H9 (cell line): Measurements from ENCODE around the gene RHBDL2. TPM values are rescaled to one million over a fixed set of nuclear protein-coding genes. Genes with fewer than 3 reads are reported as not detected.
"Not testable (repeated sequence)": the region's sequence is repeated elsewhere in the genome, so short reads cannot be mapped to it uniquely, and the experiment has no call there.

Source experiments
- DNase-seq: peaks from one replicate; pipeline ENCODE4 v3.0.0-alpha.2; 2017
- H2AFZ ChIP-seq: one replicate; pipeline ENCODE4 v1.6.1; 2013; ENCODE audit warnings: mild to moderate bottlenecking, low read length, control low read depth, moderate library complexity
- H2AK5ac ChIP-seq: 2 replicates; pipeline ENCODE4 v1.6.1; 2013; ENCODE audit warnings: low read length, control low read depth, mixed read lengths; ENCODE audit not compliant: insufficient read length
- H2BK120ac ChIP-seq: one replicate; pipeline ENCODE4 v1.6.1; 2013; ENCODE audit warnings: low read depth, mild to moderate bottlenecking, low read length, control low read depth, inconsistent platforms; ENCODE audit not compliant: poor library complexity, severe bottlenecking
- H2BK12ac ChIP-seq: 2 replicates; pipeline ENCODE4 v1.6.1; 2013; ENCODE audit warnings: low read length, control low read depth, mixed read lengths, low read depth; ENCODE audit not compliant: insufficient read length
- H2BK15ac ChIP-seq: 2 replicates; pipeline ENCODE4 v1.6.1; 2013; ENCODE audit warnings: low read depth, low read length, control low read depth
- H2BK20ac ChIP-seq: one replicate; pipeline ENCODE4 v1.6.1; 2013; ENCODE audit warnings: low read depth, mild to moderate bottlenecking, low read length, control low read depth, inconsistent platforms; ENCODE audit not compliant: poor library complexity, severe bottlenecking
- H2BK5ac ChIP-seq: 2 replicates; pipeline ENCODE4 v1.6.1; 2013; ENCODE audit warnings: low read length, control low read depth, mixed read lengths; ENCODE audit not compliant: insufficient read length
- H3K14ac ChIP-seq: 2 replicates; pipeline ENCODE4 v1.6.1; 2013; ENCODE audit warnings: low read length, control low read depth; ENCODE audit not compliant: insufficient read depth
- H3K18ac ChIP-seq: 2 replicates; pipeline ENCODE4 v1.6.1; 2013; ENCODE audit warnings: low read depth, mild to moderate bottlenecking, mixed read lengths, low read length, control low read depth; ENCODE audit not compliant: insufficient read length
- H3K23ac ChIP-seq: 2 replicates; pipeline ENCODE4 v1.6.1; 2013; ENCODE audit warnings: low read length, control low read depth, mixed read lengths, low read depth; ENCODE audit not compliant: insufficient read length
- H3K23me2 ChIP-seq: 2 replicates; pipeline ENCODE4 v1.6.1; 2013; ENCODE audit warnings: low read depth, mild to moderate bottlenecking, mixed read lengths, low read length, control low read depth; ENCODE audit not compliant: insufficient read length, poor library complexity, severe bottlenecking
- H3K27ac ChIP-seq: 2 replicates; pipeline ENCODE4 v1.5.1; 2013; ENCODE audit warnings: low read length, control low read depth, mixed read lengths, low read depth; ENCODE audit not compliant: insufficient read length
- H3K27me3 ChIP-seq: 2 replicates; pipeline ENCODE4 v1.6.1; 2013; ENCODE audit warnings: low read length, control low read depth, inconsistent platforms; ENCODE audit not compliant: insufficient read depth
- H3K4ac ChIP-seq: 2 replicates; pipeline ENCODE4 v1.6.1; 2013; ENCODE audit warnings: low read depth, mild to moderate bottlenecking, control low read depth, inconsistent platforms, low read length, moderate library complexity
- H3K4me1 ChIP-seq: 2 replicates; pipeline ENCODE4 v1.6.1; 2013; ENCODE audit warnings: low read length, control low read depth, inconsistent platforms; ENCODE audit not compliant: insufficient read depth
- H3K4me2 ChIP-seq: 2 replicates; pipeline ENCODE4 v1.6.1; 2013; ENCODE audit warnings: low read length, control low read depth, mixed read lengths; ENCODE audit not compliant: insufficient read length, insufficient read depth
- H3K56ac ChIP-seq: 2 replicates; pipeline ENCODE4 v1.6.1; 2013; ENCODE audit warnings: low read depth, mild to moderate bottlenecking, mixed read lengths, low read length, control low read depth; ENCODE audit not compliant: insufficient read length
- H3K79me1 ChIP-seq: 2 replicates; pipeline ENCODE4 v1.6.1; 2013; ENCODE audit warnings: low read depth, mild to moderate bottlenecking, moderate library complexity, low read length, control low read depth, inconsistent platforms; ENCODE audit not compliant: insufficient read depth, poor library complexity, severe bottlenecking
- H3K79me2 ChIP-seq: 2 replicates; pipeline ENCODE4 v1.6.1; 2013; ENCODE audit warnings: low read length, control low read depth, inconsistent platforms; ENCODE audit not compliant: insufficient read depth
- H3K9ac ChIP-seq: 2 replicates; pipeline ENCODE4 v1.6.1; 2013; ENCODE audit warnings: low read length, control low read depth, mixed read lengths; ENCODE audit not compliant: insufficient read length; ENCODE audit errors: extremely low read depth
- H3K9me3 ChIP-seq: one replicate; pipeline ENCODE4 v1.6.1; 2013; ENCODE audit warnings: low read depth, low read length, inconsistent platforms; ENCODE audit not compliant: control insufficient read depth
- H3T11ph ChIP-seq: one replicate; pipeline ENCODE4 v1.6.1; 2013; ENCODE audit warnings: mild to moderate bottlenecking, low read length, control low read depth, inconsistent platforms
- H4K20me1 ChIP-seq: one replicate; pipeline ENCODE4 v1.6.1; 2013; ENCODE audit not compliant: control insufficient read depth, insufficient read length, insufficient read depth
- H4K5ac ChIP-seq: 2 replicates; pipeline ENCODE4 v1.6.1; 2013; ENCODE audit warnings: low read depth, mild to moderate bottlenecking, mixed read lengths, low read length, control low read depth; ENCODE audit not compliant: insufficient read length
- H4K8ac ChIP-seq: replicated peaks from 2 replicates; pipeline ENCODE4 v1.6.1; 2013; ENCODE audit warnings: low read length, control low read depth, mixed read lengths, low read depth; ENCODE audit not compliant: insufficient read length
- H4K91ac ChIP-seq: 2 replicates; pipeline ENCODE4 v1.6.1; 2013; ENCODE audit warnings: low read depth, mild to moderate bottlenecking, moderate library complexity, mixed read lengths, low read length, control low read depth; ENCODE audit not compliant: insufficient read length
- H3K27ac Mint-ChIP-seq, 3 experiments: 2 replicates in 2 of 3; 3 replicates in 1 of 3; pipeline ENCODE4 v1.8.0; 2020 to 2021; ENCODE audit warnings: mixed read lengths in 3 of 3, mild to moderate bottlenecking in 1 of 3, moderate library complexity in 1 of 3
- H3K27me3 Mint-ChIP-seq: 2 replicates; pipeline ENCODE4 v1.8.0; 2021; ENCODE audit warnings: low read depth, mild to moderate bottlenecking, moderate library complexity, mixed read lengths
- H3K36me3 Mint-ChIP-seq, 3 experiments: 2 replicates in 2 of 3; 3 replicates in 1 of 3; pipeline ENCODE4 v1.8.0; 2020 to 2021; ENCODE audit warnings: low read depth in 3 of 3, mixed read lengths in 3 of 3; ENCODE audit not compliant: insufficient read depth in 1 of 3
- H3K4me1 Mint-ChIP-seq, 2 experiments: 2 replicates each; pipeline ENCODE4 v1.8.0; 2020; ENCODE audit warnings: mixed read lengths in 2 of 2
- H3K4me3 Mint-ChIP-seq, 2 experiments: 2 replicates in 1 of 2; 3 replicates in 1 of 2; pipeline ENCODE4 v1.8.0; 2020 to 2021; ENCODE audit warnings: mild to moderate bottlenecking in 2 of 2, mixed read lengths in 2 of 2, moderate library complexity in 1 of 2
- H3K9me3 Mint-ChIP-seq, 2 experiments: 2 replicates in 1 of 2; 3 replicates in 1 of 2; pipeline ENCODE4 v1.8.0; 2020; ENCODE audit warnings: mild to moderate bottlenecking in 2 of 2, mixed read lengths in 2 of 2, moderate library complexity in 1 of 2
- CTCF ChIP-seq: fragments of 200-600 bp; sonication (generic); conservative IDR thresholded peaks from 3 replicates; pipeline ENCODE4 v1.8.0; 2021; ENCODE audit warnings: antibody characterized with exemption, mild to moderate bottlenecking
- WGBS: extraction: QIAGEN DNeasy Blood & Tissue Kit; methylation state at CpG from one replicate; pipeline ENCODE4 v1.1.7; 2013; ENCODE audit warnings: missing lambda C conversion rate, low lambda C conversion rate, mixed read lengths; ENCODE audit not compliant: insufficient read length; ENCODE audit errors: extremely low coverage; 5-methylcytosine and 5-hydroxymethylcytosine counted together
- total RNA-seq: library from RNA; stranded (reverse); gene quantifications from 2 replicates; pipeline ENCODE4 v1.2.1, GENCODE V29; 2021

RHBDL2 gene
- total RNA-seq, 1 experiment from 2014 or later: not detected

- H3K18ac ChIP-seq: no peak overlapping the region
- H3K27ac ChIP-seq: no peak overlapping the region
- no peak overlapping the region for H3K9ac ChIP-seq
- peaks cover 0 to 4% of the 10 kb centered on the region in 2 experiments; a peak in 1 of 5 replicates for H3K9me3 Mint-ChIP-seq
- H3K27ac Mint-ChIP-seq: no peak overlapping the region
- no peaks in the 10 kb centered on the region for H3K79me1 ChIP-seq
- H3K79me2 ChIP-seq: no peaks in the 10 kb centered on the region
- no peak for DNase-seq
- no peak overlapping the region for H3K14ac ChIP-seq
- no peak overlapping the region for H4K8ac ChIP-seq
- H3K27me3 Mint-ChIP-seq: no peaks in the 10 kb centered on the region
- 0 out of 5 replicates have a peak overlapping the region, but pooled peaks of 1 of the 2 experiments have one; percentile 44 for H3K4me3 Mint-ChIP-seq
- no peak overlapping the region for H2BK20ac ChIP-seq
- no peak overlapping the region for H2BK120ac ChIP-seq
- H3K27me3 ChIP-seq: no peaks in the 10 kb centered on the region
- H3K4me1 Mint-ChIP-seq: no peaks in the 10 kb centered on the region
- no peaks in the 10 kb centered on the region for H3K4me1 ChIP-seq
- H3K4me2 ChIP-seq: no peak overlapping the region
- H3K36me3 Mint-ChIP-seq: peaks cover 10 to 57% (median 56%) of the 10 kb centered on the region in 3 experiments; a peak in 6 of 7 replicates
- no peak overlapping the region for H3K56ac ChIP-seq
- H4K20me1 ChIP-seq: no peaks in the 10 kb centered on the region
- H2AFZ ChIP-seq: no peak overlapping the region
- no peak overlapping the region for H4K5ac ChIP-seq
- no peak overlapping the region for H3K23ac ChIP-seq
- H3K9me3 ChIP-seq: no peaks in the 10 kb centered on the region
- H3T11ph ChIP-seq: no peak overlapping the region
- no peak overlapping the region for H2BK15ac ChIP-seq
- 0 out of 3 replicates have a peak, but pooled peaks have one; percentile 18 for TF ChIP-seq CTCF
- H2BK5ac ChIP-seq: no peak overlapping the region
- H2AK5ac ChIP-seq: no peak overlapping the region
- no peak overlapping the region for H2BK12ac ChIP-seq
- no CpG with 5 or more reads among the region's 3 CpGs for WGBS
- H4K91ac ChIP-seq: no peak overlapping the region
- no peaks in the 10 kb centered on the region for H3K23me2 ChIP-seq
- no peak overlapping the region for H3K4ac ChIP-seq
Observed at GRCh38 chr1:38846210-38846609, 95.4 kb downstream of the RHBDL2 start.

GRCh38 chr1:38845088-38845487 lies 96.5 kb downstream of the RHBDL2 start:
- not testable (repeated sequence) for H2BK5ac ChIP-seq, H4K20me1 ChIP-seq, H3K4me2 ChIP-seq, H3K4me1 ChIP-seq, H3K27me3 Mint-ChIP-seq, H3K4me3 Mint-ChIP-seq, H3K18ac ChIP-seq, H2AFZ ChIP-seq, H4K8ac ChIP-seq, H3K4ac ChIP-seq, H3K14ac ChIP-seq, H3K27ac Mint-ChIP-seq, H2AK5ac ChIP-seq, H4K91ac ChIP-seq, H3K27me3 ChIP-seq, H3K9me3 ChIP-seq, H3K23me2 ChIP-seq, H4K5ac ChIP-seq, H3K27ac ChIP-seq, H3T11ph ChIP-seq, H3K79me1 ChIP-seq, H3K56ac ChIP-seq, H2BK15ac ChIP-seq, H3K23ac ChIP-seq, H3K9ac ChIP-seq, H2BK20ac ChIP-seq, H3K4me1 Mint-ChIP-seq, H2BK120ac ChIP-seq, DNase-seq, H3K79me2 ChIP-seq, H3K9me3 Mint-ChIP-seq, H2BK12ac ChIP-seq
- peaks cover 7 to 56% (median 52%) of the 10 kb centered on the region in 3 experiments; a peak in 6 of 7 replicates for H3K36me3 Mint-ChIP-seq
- no CpG with 5 or more reads among the region's 3 CpGs for WGBS
